Stimulated activated naive CD8-positive, alpha-beta T cell treated with anti-CD3 and anti-CD28 coated beads, Interleukin-15, Interleukin-2, amounts not matched to agents 100 U/mL and 50 U/mL, for 24 hours (primary cell): ENCODE data around the gene ANKRD65.
A peak's percentile ranks its signal among the peaks of the same experiment; 100 is the strongest.
"Not testable (repeated sequence)": the region's sequence is repeated elsewhere in the genome, so short reads cannot be mapped to it uniquely, and the experiment has no call there.

Experiments used
- ATAC-seq: fragments of 150-1000 bp; cut with Tn5 transposase; one replicate; pipeline ENCODE4 v1.10.0; 2021
- DNase-seq: peaks from one replicate; pipeline ENCODE4 v3.0.0; 2021

The ANKRD65 gene

GRCh38 chr1:1397839-1398523 is 23.1 kb downstream of the ANKRD65 start:
- ATAC-seq (no peak), DNase-seq (no peak)

GRCh38 chr1:1395166-1395565 is 25.9 kb downstream of the ANKRD65 start:
- ATAC-seq (no peak), DNase-seq (no peak)

- ATAC-seq: no peak
- DNase-seq: no peak
Measured at GRCh38 chr1:1394116-1394515, 27.0 kb downstream of the ANKRD65 start.

GRCh38 chr1:1393428-1393827 is 27.6 kb downstream of the ANKRD65 start:
- no peak for DNase-seq
- ATAC-seq: no peak

GRCh38 chr1:1393014-1393413 is 28.1 kb downstream of the ANKRD65 start:
- ATAC-seq: no peak
- no peak for DNase-seq

GRCh38 chr1:1391225-1391624 is 29.9 kb downstream of the ANKRD65 start:
- no peak for DNase-seq
- ATAC-seq: no peak

GRCh38 chr1:1390675-1391074 is 30.4 kb downstream of the ANKRD65 start:
- no peak for DNase-seq
- no peak for ATAC-seq

GRCh38 chr1:1388078-1388472 is 33.0 kb downstream of the ANKRD65 start:
- no peak for ATAC-seq
- DNase-seq: no peak

- ATAC-seq: no peak
- no peak for DNase-seq
Measured at GRCh38 chr1:1387098-1388077, 33.7 kb downstream of the ANKRD65 start.

GRCh38 chr1:1385931-1386330 is 35.1 kb downstream of the ANKRD65 start:
- no peak for DNase-seq
- ATAC-seq: no peak

GRCh38 chr1:1385339-1385738 is 35.7 kb downstream of the ANKRD65 start:
- ATAC-seq, DNase-seq: not testable (repeated sequence)

- ATAC-seq: no peak
- no peak for DNase-seq
Measured at GRCh38 chr1:1381294-1381693, 39.8 kb downstream of the ANKRD65 start.

- DNase-seq (no peak), ATAC-seq (no peak)
Measured at GRCh38 chr1:1380860-1381259, 40.2 kb downstream of the ANKRD65 start.

- no peak for ATAC-seq
- no peak for DNase-seq
Measured at GRCh38 chr1:1377540-1378205, 43.4 kb downstream of the ANKRD65 start.

GRCh38 chr1:1376551-1377226 is 44.4 kb downstream of the ANKRD65 start:
- ATAC-seq (no peak), DNase-seq (no peak)

GRCh38 chr1:1374929-1375662 is 46.0 kb downstream of the ANKRD65 start, which contains the start of gene AURKAIP1:
AURKAIP1 (minus strand) TSS chr1:1375207; CDS start chr1:1374756, 451 bp downstream.
- peak; percentile 96 for ATAC-seq
- peak; percentile 96 for DNase-seq

GRCh38 chr1:1374589-1374928 is 46.5 kb downstream of the ANKRD65 start:
- ATAC-seq (no peak), DNase-seq (no peak)

- no peak for ATAC-seq
Measured at GRCh38 chr1:1373815-1374588, 47.1 kb downstream of the ANKRD65 start.

GRCh38 chr1:1373051-1373814 is 47.8 kb downstream of the ANKRD65 start:
- no peak for DNase-seq

More at GRCh38 chr1:1373815-1374588, 47.1 kb downstream of the ANKRD65 start:
- no peak for DNase-seq

More at GRCh38 chr1:1373051-1373814, 47.8 kb downstream of the ANKRD65 start:
- no peak for ATAC-seq
